GM21723 (cell line): ENCODE results near the gene CD55.

Experiments
- ATAC-seq: cut with Tn5 transposase; IDR thresholded peaks from one replicate; pipeline ENCODE4 v1.9.1; 2021; ENCODE audit warnings: mild to moderate bottlenecking, moderate library complexity; ENCODE audit not compliant: unreplicated experiment

CD55 gene, protein sequence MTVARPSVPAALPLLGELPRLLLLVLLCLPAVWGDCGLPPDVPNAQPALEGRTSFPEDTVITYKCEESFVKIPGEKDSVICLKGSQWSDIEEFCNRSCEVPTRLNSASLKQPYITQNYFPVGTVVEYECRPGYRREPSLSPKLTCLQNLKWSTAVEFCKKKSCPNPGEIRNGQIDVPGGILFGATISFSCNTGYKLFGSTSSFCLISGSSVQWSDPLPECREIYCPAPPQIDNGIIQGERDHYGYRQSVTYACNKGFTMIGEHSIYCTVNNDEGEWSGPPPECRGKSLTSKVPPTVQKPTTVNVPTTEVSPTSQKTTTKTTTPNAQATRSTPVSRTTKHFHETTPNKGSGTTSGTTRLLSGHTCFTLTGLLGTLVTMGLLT

DNA sequence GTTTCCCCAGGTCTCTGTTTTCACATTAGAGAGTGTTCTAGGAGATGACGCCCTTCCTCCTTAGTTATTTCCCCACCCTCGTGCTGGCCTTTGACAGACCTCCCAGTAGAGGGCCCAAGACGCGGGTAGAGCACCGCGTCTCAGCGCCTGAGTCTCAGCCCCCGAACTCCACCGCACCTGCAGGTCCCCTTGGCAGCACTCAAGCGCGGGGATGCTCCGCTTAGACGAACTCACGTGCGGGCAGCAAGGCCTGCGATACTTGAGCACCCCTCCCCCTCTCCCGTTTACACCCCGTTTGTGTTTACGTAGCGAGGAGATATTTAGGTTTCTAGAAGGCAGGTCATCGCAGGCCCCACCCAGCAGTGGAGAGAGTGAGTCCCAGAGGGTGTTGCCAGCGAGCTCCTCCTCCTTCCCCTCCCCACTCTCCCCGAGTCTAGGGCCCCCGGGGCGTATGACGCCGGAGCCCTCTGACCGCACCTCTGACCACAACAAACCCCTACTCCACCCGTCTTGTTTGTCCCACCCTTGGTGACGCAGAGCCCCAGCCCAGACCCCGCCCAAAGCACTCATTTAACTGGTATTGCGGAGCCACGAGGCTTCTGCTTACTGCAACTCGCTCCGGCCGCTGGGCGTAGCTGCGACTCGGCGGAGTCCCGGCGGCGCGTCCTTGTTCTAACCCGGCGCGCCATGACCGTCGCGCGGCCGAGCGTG is at the start of gene CD55:
TSS of gene CD55 (plus strand) at position 600 of the 711 bp plus-strand sequence. CDS start at position 688, 88 bp downstream.
- ATAC-seq = peak; percentile 93

GRCh38 chr1:207274882-207275281 is 46.6 kb upstream of the CD55 start:
- ATAC-seq = no peak

DNA sequence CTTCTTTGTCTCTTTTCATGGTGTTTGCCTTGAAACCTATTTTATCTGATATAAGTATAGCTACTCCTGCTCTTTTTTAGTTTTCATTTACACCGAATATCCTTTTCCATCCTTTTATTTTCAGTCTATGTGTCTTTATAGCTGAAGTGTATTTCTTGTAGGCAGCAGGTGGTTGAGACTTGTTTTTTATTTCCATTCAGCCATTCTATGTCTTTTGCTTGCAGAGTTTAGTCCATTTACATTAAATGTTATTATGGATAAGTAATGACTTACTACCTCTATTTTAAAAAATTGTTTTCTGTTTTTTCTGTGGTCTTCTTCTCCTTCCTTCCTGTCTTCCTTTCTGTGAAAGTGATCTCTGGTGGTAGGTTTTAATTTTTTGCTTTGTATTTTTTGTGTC is 45.0 kb upstream of the CD55 start:
- no peak for ATAC-seq

GRCh38 chr1:207277241-207277640 is 44.2 kb upstream of the CD55 start:
- ATAC-seq = no peak

- ATAC-seq = no peak
These were observed 41.8 kb upstream of the CD55 start for GRCh38 chr1:207279652-207280051.

GRCh38 chr1:207280706-207281105 is 40.8 kb upstream of the CD55 start:
- no peak for ATAC-seq

- no peak for ATAC-seq
These were observed 39.4 kb upstream of the CD55 start for GRCh38 chr1:207282058-207282457.

GRCh38 chr1:207282496-207283380 is 38.7 kb upstream of the CD55 start:
- no peak for ATAC-seq

- ATAC-seq = no peak
These were observed 38.1 kb upstream of the CD55 start for GRCh38 chr1:207283421-207283820.

DNA sequence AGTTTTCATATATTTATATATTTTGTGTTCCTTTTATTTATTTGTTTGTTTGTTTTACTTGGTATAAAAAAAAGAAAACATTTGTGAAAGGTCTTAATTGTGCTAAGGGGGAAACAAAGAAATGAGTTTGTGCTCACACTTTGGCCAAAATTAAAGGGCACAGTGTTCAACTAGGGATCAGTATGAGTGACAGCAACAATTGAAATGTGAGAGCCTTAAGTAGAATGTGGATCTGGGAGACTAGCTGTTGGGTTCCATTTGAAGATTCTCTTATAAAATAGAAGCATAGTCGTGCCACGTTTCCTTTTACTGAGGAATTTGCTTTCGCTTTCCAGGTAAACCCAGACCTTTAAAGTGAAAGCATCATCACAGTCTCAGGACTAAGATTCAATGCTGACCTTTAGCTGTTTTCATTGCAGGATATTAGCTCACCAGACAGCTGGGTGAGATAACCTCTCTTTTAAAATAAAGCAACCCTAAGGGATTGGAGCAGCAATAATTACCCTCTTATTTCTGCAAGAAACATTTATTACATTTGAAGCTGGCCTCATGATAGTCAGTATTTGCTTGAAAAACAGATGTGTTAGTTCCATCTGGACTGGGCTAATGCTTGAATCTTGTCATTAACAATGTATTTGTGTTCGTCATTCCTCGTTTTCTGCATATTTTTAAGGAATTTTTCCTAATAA is 37.1 kb upstream of the CD55 start:
- no peak for ATAC-seq

DNA sequence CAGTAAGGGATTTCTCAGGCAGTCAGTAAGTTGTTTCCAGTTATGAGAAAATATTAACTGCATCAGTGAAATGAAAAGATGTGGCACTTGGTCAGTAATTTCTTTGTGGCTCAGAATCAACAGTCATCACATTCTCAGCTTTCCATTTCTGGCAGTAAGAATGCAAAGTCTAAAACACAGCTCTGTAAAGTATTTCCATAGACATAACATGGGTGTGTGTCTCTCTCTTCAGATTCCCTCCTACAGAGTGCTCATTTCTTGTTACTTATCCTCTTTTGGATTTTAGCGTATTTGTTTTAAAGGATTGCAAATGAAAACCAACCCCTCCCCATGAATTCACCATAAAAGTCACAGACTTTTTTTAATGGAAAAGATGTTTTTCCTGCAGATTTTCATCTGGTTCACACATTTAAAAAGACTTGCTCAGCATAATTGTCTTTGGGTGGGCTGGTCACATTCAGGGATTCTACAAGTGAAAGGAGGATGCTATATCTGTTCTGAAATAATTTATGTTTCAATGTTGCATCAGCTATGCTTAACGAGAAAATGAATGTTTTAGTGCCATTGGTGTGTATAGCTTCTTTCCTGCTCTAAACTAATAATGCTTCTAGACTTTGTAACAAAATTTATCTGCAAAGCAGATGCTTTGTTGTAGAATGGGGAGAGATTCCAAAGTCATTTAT is 34.6 kb upstream of the CD55 start:
- ATAC-seq = no peak

DNA sequence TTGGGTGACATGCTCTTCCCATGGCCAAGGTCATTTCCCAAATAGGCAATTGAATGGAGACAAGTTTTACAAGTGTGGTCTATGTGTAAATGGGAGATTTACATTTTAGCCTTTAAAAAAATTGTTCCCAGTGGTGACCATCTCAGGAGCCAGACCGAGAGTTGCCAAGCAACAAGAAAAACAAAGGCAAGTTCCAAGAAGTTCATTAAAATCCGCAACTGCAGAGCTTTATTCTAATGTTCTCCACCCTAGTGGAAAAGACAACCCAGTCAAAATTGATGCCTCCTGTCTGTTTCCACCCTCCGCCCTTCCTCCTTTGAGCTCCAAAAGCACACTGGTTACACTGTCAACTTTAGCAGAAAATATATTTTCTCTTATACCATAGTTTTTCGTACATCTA is 33.2 kb upstream of the CD55 start:
- no peak for ATAC-seq

- ATAC-seq = no peak
These were observed 31.7 kb upstream of the CD55 start for GRCh38 chr1:207289756-207290155.

GRCh38 chr1:207291723-207292122 is 29.8 kb upstream of the CD55 start:
- ATAC-seq = no peak

DNA sequence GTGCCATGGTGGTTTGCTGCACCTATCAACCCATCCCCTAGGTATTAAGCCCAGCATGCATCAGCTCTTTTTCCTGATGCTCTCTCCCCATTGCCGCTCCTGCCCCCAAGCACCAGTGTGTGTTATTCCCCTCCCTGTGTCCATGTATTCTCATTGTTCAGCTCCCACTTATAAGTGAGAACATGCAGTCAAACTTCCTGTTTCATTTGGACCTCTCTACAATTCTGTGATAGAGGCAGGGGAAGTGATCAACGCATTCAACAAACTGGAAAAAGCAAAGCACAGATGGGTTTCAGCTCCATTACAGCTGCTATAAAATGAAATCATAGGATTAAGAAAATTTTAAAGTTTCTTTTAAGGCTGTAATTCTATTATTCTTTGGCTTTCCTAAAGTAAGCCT is 23.3 kb upstream of the CD55 start:
- ATAC-seq = no peak

DNA sequence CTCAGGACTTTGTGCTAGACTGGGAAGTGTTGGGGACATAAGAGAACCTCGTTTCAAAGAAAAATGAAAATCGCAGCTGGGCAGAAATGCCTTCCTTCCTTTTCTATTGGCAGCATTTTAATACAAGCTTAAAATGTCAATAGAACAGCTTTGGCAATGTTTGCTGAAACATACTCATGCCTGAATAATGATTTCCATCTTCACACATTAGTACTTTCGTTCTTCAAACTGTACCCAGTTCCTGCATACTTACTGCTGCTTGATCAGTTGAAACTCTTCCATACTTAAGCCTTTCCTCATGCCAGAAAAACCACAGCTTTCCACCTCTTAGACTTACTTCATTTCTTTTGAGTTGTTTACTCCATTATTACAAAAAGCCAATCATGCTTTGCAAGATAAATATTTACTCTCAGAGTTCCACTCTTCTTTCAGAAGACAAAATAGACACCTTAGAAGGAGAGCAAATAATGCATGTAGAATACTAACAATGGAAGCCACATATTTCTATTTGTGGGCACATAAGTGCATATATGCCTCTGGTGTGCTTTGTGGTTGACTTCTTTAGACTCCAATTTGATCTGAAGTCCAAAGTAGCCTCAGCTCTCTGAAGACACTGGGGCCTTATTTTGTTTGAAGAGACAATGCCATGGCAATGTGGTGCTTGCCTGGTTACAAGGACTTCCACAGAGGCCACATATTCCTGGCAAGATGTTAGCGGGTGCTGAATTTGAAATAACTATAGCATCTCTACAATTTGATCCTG is 22.7 kb upstream of the CD55 start:
- ATAC-seq = no peak

DNA sequence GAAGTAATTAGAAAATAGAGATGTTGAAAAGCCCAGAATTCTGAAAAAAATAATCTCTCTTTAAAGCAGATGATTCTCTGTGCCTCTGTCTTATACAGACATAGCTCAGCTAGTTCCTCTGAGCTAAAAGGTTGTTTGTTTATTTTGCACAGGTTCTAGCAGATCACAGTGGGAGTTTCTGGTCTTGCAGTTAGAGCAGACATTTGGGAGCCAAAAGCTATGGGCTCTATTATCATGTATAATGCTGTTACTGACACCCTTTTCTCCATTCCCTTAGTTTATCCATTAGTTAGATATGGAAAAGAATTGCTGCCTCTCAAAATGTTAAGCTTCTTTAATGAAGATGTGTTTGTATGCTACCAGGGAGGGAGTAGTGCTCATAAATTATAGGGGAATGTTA is 20.5 kb upstream of the CD55 start:
- no peak for ATAC-seq

DNA sequence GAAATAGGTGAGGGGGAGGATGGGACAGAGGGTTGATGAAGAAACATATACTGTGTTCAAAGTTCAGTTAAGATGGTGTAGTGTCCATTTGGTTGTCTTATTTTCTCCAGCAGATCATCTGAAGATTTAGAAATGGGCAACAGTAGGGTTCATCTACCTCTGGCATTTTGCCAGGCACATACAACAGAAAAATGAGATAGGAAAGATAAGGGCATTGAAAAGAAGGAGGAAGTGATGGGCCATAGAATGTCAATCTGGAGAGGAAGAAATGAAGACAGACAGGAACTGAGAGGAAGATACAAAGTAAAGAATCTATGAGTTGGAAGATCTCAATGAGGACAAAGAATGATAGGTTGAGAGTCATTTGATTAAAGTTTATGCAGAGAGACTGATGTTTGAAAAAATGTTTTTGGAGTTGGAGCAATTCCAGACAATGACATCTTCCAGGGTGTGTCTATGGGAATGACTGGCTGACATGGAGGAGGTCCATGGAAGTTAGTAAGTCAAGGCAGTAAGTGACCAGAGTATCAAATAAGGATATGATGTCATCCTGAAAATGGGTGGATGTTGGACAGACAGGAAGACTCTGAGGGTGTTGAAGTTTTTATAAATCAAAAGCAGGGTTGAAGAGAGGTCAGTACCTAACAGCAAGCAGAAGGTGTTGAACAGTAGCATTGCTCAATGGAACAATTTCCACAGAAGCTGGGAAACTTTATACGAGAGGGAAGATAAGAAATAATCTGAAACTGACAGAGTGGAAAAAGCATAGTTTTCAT is 18.7 kb upstream of the CD55 start:
- ATAC-seq = no peak
